ENCODE measurements around the gene APBA2.

APBA2 gene

GRCh38 chr15:28930476-28931291, 44.9 kb downstream of the APBA2 start:
- DNase-seq (ENCODE audit: low spot score): no peak
- no peak for TF ChIP-seq CTCF (IDR thresholded peaks at IDR 0.05; ENCODE audit: extremely low read depth, insufficient read depth, missing control alignments)
- in situ Hi-C loops (cut with MboI; ENCODE audit: low pct_unique_long_range_greater_than_20kb, low sequenced_read_pairs, unreplicated experiment): no loop called here

GRCh38 chr15:28931828-28932227, 46.1 kb downstream of the APBA2 start:
- DNase-seq (ENCODE audit: low spot score): no peak
- in situ Hi-C loops (cut with MboI; ENCODE audit: low pct_unique_long_range_greater_than_20kb, low sequenced_read_pairs, unreplicated experiment): no loop called here
- TF ChIP-seq CTCF (IDR thresholded peaks at IDR 0.05; ENCODE audit: extremely low read depth, insufficient read depth, missing control alignments): no peak

- in situ Hi-C loops (cut with MboI; ENCODE audit: low pct_unique_long_range_greater_than_20kb, low sequenced_read_pairs, unreplicated experiment): no loop called here
- DNase-seq (ENCODE audit: low spot score): no peak
- TF ChIP-seq CTCF (IDR thresholded peaks at IDR 0.05; ENCODE audit: extremely low read depth, insufficient read depth, missing control alignments): no peak
These were observed 46.6 kb downstream of the APBA2 start for GRCh38 chr15:28932361-28932760.

- no peak for DNase-seq (ENCODE audit: low spot score)
- no peak for TF ChIP-seq CTCF (IDR thresholded peaks at IDR 0.05; ENCODE audit: extremely low read depth, insufficient read depth, missing control alignments)
- in situ Hi-C loops (cut with MboI; ENCODE audit: low pct_unique_long_range_greater_than_20kb, low sequenced_read_pairs, unreplicated experiment): no loop called here
These were observed 48.1 kb downstream of the APBA2 start for GRCh38 chr15:28933710-28934445.

- no peak for TF ChIP-seq CTCF (IDR thresholded peaks at IDR 0.05; ENCODE audit: extremely low read depth, insufficient read depth, missing control alignments)
- no peak for DNase-seq (ENCODE audit: low spot score)
- in situ Hi-C loops (cut with MboI; ENCODE audit: low pct_unique_long_range_greater_than_20kb, low sequenced_read_pairs, unreplicated experiment): no loop called here
These were observed 48.9 kb downstream of the APBA2 start for GRCh38 chr15:28934645-28935044.

GRCh38 chr15:28935316-28935715, 49.5 kb downstream of the APBA2 start:
- TF ChIP-seq CTCF (IDR thresholded peaks at IDR 0.05; ENCODE audit: extremely low read depth, insufficient read depth, missing control alignments): peak; percentile 41
- in situ Hi-C loops (cut with MboI; ENCODE audit: low pct_unique_long_range_greater_than_20kb, low sequenced_read_pairs, unreplicated experiment): no loop called here
- DNase-seq (ENCODE audit: low spot score): no peak

All from GM13977 (cell line).